CD8-positive, alpha-beta memory T cell (primary cell): ENCODE data around the gene SRSF6. TPM values are rescaled to one million over a fixed set of nuclear protein-coding genes. Genes with fewer than 3 reads are reported as not detected.
"Not testable (repeated sequence)": the region's sequence is repeated elsewhere in the genome, so short reads cannot be mapped to it uniquely, and the experiment has no call there.

Experiments
- CTCF ChIA-PET: fragments of 350-600 bp; sonication (Branson Sonifier 250); formaldehyde crosslinking; loops from one replicate; lab custom pipeline; 2021; ENCODE audit warnings: antibody characterized with exemption; lab: Charles Lee
- POLR2A ChIA-PET: fragments of 350-600 bp; sonication (Branson Sonifier 250); formaldehyde crosslinking; loops from one replicate; lab custom pipeline; 2021; ENCODE audit warnings: antibody characterized with exemption; lab: Charles Lee
- DNase-seq, 5 donors: peaks; one replicate each; pipeline versions ENCODE4 v3.0.0 to v3.0.0-alpha.2; 2020 to 2022; ENCODE audit warnings: mixed read lengths in 1 of 5
- H3K27ac ChIP-seq: one replicate; pipeline ENCODE4 v1.7.0; 2013; ENCODE audit warnings: low read depth, mild to moderate bottlenecking, low read length, moderate library complexity
- H3K27me3 ChIP-seq: 2 replicates; pipeline ENCODE4 v1.7.0; 2013; ENCODE audit warnings: low read length, mild to moderate bottlenecking; ENCODE audit not compliant: insufficient read depth, poor library complexity, severe bottlenecking
- H3K36me3 ChIP-seq: 2 replicates; pipeline ENCODE4 v1.7.0; 2013; ENCODE audit warnings: mild to moderate bottlenecking, low read length, moderate library complexity; ENCODE audit not compliant: insufficient read depth
- H3K4me1 ChIP-seq: 2 replicates; pipeline ENCODE4 v1.7.0; 2013; ENCODE audit warnings: mild to moderate bottlenecking, low read length, moderate library complexity; ENCODE audit not compliant: insufficient read depth
- H3K4me3 ChIP-seq: 2 replicates; pipeline ENCODE4 v1.7.0; 2013; ENCODE audit warnings: mild to moderate bottlenecking, low read length
- H3K9me3 ChIP-seq: 2 replicates; pipeline ENCODE4 v1.7.0; 2013; ENCODE audit warnings: mild to moderate bottlenecking, low read length
- H3K27ac Mint-ChIP-seq, 8 donors: one replicate each; pipeline ENCODE4 v1.8.0; 2020 to 2021; ENCODE audit warnings: mixed read lengths in 8 of 8, mild to moderate bottlenecking in 6 of 8, inconsistent platforms in 3 of 8, moderate library complexity in 3 of 8
- H3K27me3 Mint-ChIP-seq, 2 donors: one replicate each; pipeline ENCODE4 v1.8.0; 2020 to 2021; ENCODE audit warnings: mixed read lengths in 2 of 2, mild to moderate bottlenecking in 1 of 2, moderate library complexity in 1 of 2
- H3K36me3 Mint-ChIP-seq, 3 donors: one replicate each; pipeline ENCODE4 v1.8.0; 2020 to 2021; ENCODE audit warnings: mixed read lengths in 3 of 3, inconsistent platforms in 1 of 3, mild to moderate bottlenecking in 1 of 3
- H3K4me1 Mint-ChIP-seq, 3 donors: one replicate each; pipeline ENCODE4 v1.8.0; 2020 to 2021; ENCODE audit warnings: mixed read lengths in 3 of 3, inconsistent platforms in 1 of 3, mild to moderate bottlenecking in 1 of 3
- H3K4me3 Mint-ChIP-seq, 7 donors: one replicate each; pipeline ENCODE4 v1.8.0; 2020 to 2021; ENCODE audit warnings: mixed read lengths in 7 of 7, mild to moderate bottlenecking in 6 of 7, moderate library complexity in 4 of 7, inconsistent platforms in 2 of 7
- H3K9me3 Mint-ChIP-seq, 5 donors: one replicate each; pipeline ENCODE4 v1.8.0; 2020 to 2022; ENCODE audit warnings: mixed read lengths in 5 of 5, mild to moderate bottlenecking in 3 of 5, moderate library complexity in 2 of 5, inconsistent platforms in 1 of 5
- polyA plus RNA-seq: library from polyadenylated mRNA; unstranded; fragments of 300-500 nt; fragmentation: Illumina TruSeq; gene quantifications from one replicate; pipeline ENCODE4 v1.2.3, GENCODE V29; 2021
- total RNA-seq, 2 experiments: library from RNA; stranded (reverse); gene quantifications; one replicate each; pipeline ENCODE4 v1.2.3, GENCODE V29; 2021

Gene SRSF6
- total and polyA plus RNA-seq, 3 experiments from 2014 or later = 40.3 to 207 (median 203) TPM

GRCh38 chr20:43442282-43442880 is 15.3 kb upstream of the SRSF6 start:
- no peak for DNase-seq
- Histone ChIP-seq H3K9me3 (no peaks in the 10 kb centered on the region), H3K4me1 (peaks cover 5% of the 10 kb centered on the region), H3K27me3 (no peaks in the 10 kb centered on the region), H3K27ac (no peak overlapping the region), H3K4me3 (no peak overlapping the region), H3K36me3 (no peaks in the 10 kb centered on the region)
- H3K4me1 Mint-ChIP-seq = peaks cover 3 to 15% (median 7%) of the 10 kb centered on the region in 3 donors
- H3K9me3 Mint-ChIP-seq = no peaks in the 10 kb centered on the region
- POLR2A ChIA-PET = interaction anchor here (0.6 kb wide), 1 partner anchor 223 kb away, joined by 6 read pairs; no protein-coding TSS in a partner anchor
- H3K4me3 Mint-ChIP-seq = no peak overlapping the region
- H3K27ac Mint-ChIP-seq = no peak overlapping the region
- H3K27me3 Mint-ChIP-seq = peaks cover 9 to 27% of the 10 kb centered on the region in 2 donors
- CTCF ChIA-PET = no interaction called here
- H3K36me3 Mint-ChIP-seq = no peaks in the 10 kb centered on the region

GRCh38 chr20:43444107-43444506 is 13.6 kb upstream of the SRSF6 start:
- H3K36me3 ChIP-seq = no peaks in the 10 kb centered on the region
- CTCF ChIA-PET = no interaction called here
- POLR2A ChIA-PET = no interaction called here
- peaks cover 4% of the 10 kb centered on the region for H3K4me1 ChIP-seq
- H3K4me3 ChIP-seq = no peak overlapping the region
- Mint-ChIP-seq H3K9me3 (no peaks in the 10 kb centered on the region), H3K36me3 (no peaks in the 10 kb centered on the region), H3K27me3 (peaks cover 15 to 39% of the 10 kb centered on the region in 2 donors), H3K27ac (no peak overlapping the region), H3K4me1 (peaks cover 1 to 16% (median 7%) of the 10 kb centered on the region in 3 donors), H3K4me3 (no peak overlapping the region)
- DNase-seq = no peak
- H3K27me3 ChIP-seq = no peaks in the 10 kb centered on the region
- no peak overlapping the region for H3K27ac ChIP-seq
- H3K9me3 ChIP-seq = no peaks in the 10 kb centered on the region

- ChIA-PET POLR2A (no interaction called here), CTCF (interaction anchor here (0.9 to 1.6 kb wide), 3 partner anchors 11 to 246 kb away, joined by 3 to 5 read pairs (median 3); partner anchors contain the start of gene SRSF6)
- H3K4me3 ChIP-seq = no peak overlapping the region
- Mint-ChIP-seq H3K9me3 (no peaks in the 10 kb centered on the region), H3K27ac (no peak overlapping the region), H3K4me3 (no peak overlapping the region), H3K36me3 (no peaks in the 10 kb centered on the region), H3K27me3 (peaks cover 20 to 49% of the 10 kb centered on the region in 2 donors), H3K4me1 (peaks cover 1 to 7% (median 7%) of the 10 kb centered on the region in 3 donors)
- H3K36me3 ChIP-seq = no peaks in the 10 kb centered on the region
- no peak for DNase-seq
- no peak overlapping the region for H3K27ac ChIP-seq
- no peaks in the 10 kb centered on the region for H3K27me3 ChIP-seq
- H3K4me1 ChIP-seq = no peaks in the 10 kb centered on the region
- no peaks in the 10 kb centered on the region for H3K9me3 ChIP-seq
Measured at GRCh38 chr20:43446361-43446879, 11.3 kb upstream of the SRSF6 start.

- H3K4me3 Mint-ChIP-seq = peak overlapping the region in 1 of 7 donors; percentile 26
- H3K4me1 ChIP-seq, H3K36me3 ChIP-seq, H3K4me3 ChIP-seq, H3K36me3 Mint-ChIP-seq, H3K27ac ChIP-seq, H3K4me1 Mint-ChIP-seq, H3K27me3 ChIP-seq, H3K9me3 ChIP-seq, H3K9me3 Mint-ChIP-seq, POLR2A ChIA-PET, DNase-seq: not testable (repeated sequence)
- CTCF ChIA-PET = interaction anchor here (0.6 to 1.7 kb wide), 5 partner anchors 8 to 632 kb away, joined by 3 to 6 read pairs (median 3); no protein-coding TSS in a partner anchor
- H3K27ac Mint-ChIP-seq = peak overlapping the region in 1 of 8 donors; percentile 5
- H3K27me3 Mint-ChIP-seq = peaks cover 24 to 52% of the 10 kb centered on the region in 2 donors
Measured at GRCh38 chr20:43448431-43448747, 9.3 kb upstream of the SRSF6 start.

- DNase-seq = peak in 4 of 5 donors; percentile 20 to 53 (median 33)
- H3K4me1 ChIP-seq = no peaks in the 10 kb centered on the region
- CTCF ChIA-PET = interaction anchor here (0.6 to 1.7 kb wide), 6 partner anchors 18 to 631 kb away, joined by 3 to 6 read pairs (median 3); no protein-coding TSS in a partner anchor
- no peaks in the 10 kb centered on the region for H3K9me3 ChIP-seq
- no peaks in the 10 kb centered on the region for H3K36me3 Mint-ChIP-seq
- H3K27ac Mint-ChIP-seq = peak overlapping the region in 2 of 8 donors; percentile 1 to 5
- H3K36me3 ChIP-seq = no peaks in the 10 kb centered on the region
- no peak overlapping the region for H3K27ac ChIP-seq
- peaks cover 1 to 7% (median 7%) of the 10 kb centered on the region in 3 donors for H3K4me1 Mint-ChIP-seq
- no peaks in the 10 kb centered on the region for H3K27me3 ChIP-seq
- H3K27me3 Mint-ChIP-seq = peaks cover 26 to 53% of the 10 kb centered on the region in 2 donors
- peak overlapping the region in 2 of 7 donors; percentile 12 to 26 for H3K4me3 Mint-ChIP-seq
- POLR2A ChIA-PET = no interaction called here
- no peaks in the 10 kb centered on the region for H3K9me3 Mint-ChIP-seq
- H3K4me3 ChIP-seq = no peak overlapping the region
Measured at GRCh38 chr20:43448748-43449535, 8.8 kb upstream of the SRSF6 start.

- no peak overlapping the region for H3K27ac Mint-ChIP-seq
- H3K4me3 Mint-ChIP-seq = no peak overlapping the region
- Histone ChIP-seq H3K4me3 (no peak overlapping the region), H3K4me1 (no peaks in the 10 kb centered on the region), H3K27me3 (no peaks in the 10 kb centered on the region), H3K27ac (no peak overlapping the region), H3K9me3 (no peaks in the 10 kb centered on the region), H3K36me3 (no peaks in the 10 kb centered on the region)
- POLR2A ChIA-PET = no interaction called here
- no peak for DNase-seq
- H3K27me3 Mint-ChIP-seq = peaks cover 31 to 51% of the 10 kb centered on the region in 2 donors
- H3K4me1 Mint-ChIP-seq = peaks cover 0 to 7% (median 7%) of the 10 kb centered on the region in 3 donors
- no peaks in the 10 kb centered on the region for H3K36me3 Mint-ChIP-seq
- CTCF ChIA-PET = interaction anchor here (1.6 kb wide), 1 partner anchor 135 kb away, joined by 3 read pairs; no protein-coding TSS in a partner anchor
- no peaks in the 10 kb centered on the region for H3K9me3 Mint-ChIP-seq
Measured at GRCh38 chr20:43450841-43451799, 6.6 kb upstream of the SRSF6 start.

- Histone ChIP-seq H3K27ac (no peak overlapping the region), H3K36me3 (no peaks in the 10 kb centered on the region), H3K4me3 (no peak overlapping the region), H3K27me3 (no peaks in the 10 kb centered on the region), H3K9me3 (no peaks in the 10 kb centered on the region), H3K4me1 (peaks cover 6% of the 10 kb centered on the region)
- ChIA-PET CTCF (interaction anchor here (1.3 kb wide), 1 partner anchor 7 kb away, joined by 4 read pairs; no protein-coding TSS in a partner anchor), POLR2A (no interaction called here)
- Mint-ChIP-seq H3K36me3 (peaks cover 0 to 6% (median 0%) of the 10 kb centered on the region in 3 donors), H3K9me3 (no peaks in the 10 kb centered on the region), H3K4me1 (peaks cover 6 to 13% (median 13%) of the 10 kb centered on the region in 3 donors), H3K4me3 (no peak overlapping the region), H3K27ac (no peak overlapping the region), H3K27me3 (peaks cover 25 to 48% of the 10 kb centered on the region in 2 donors)
- DNase-seq = no peak
Measured at GRCh38 chr20:43452404-43453126, 5.1 kb upstream of the SRSF6 start.
